ACHN (cell line): ENCODE results near the gene ZNF283.
"Not testable (repeated sequence)": the region's sequence is repeated elsewhere in the genome, so short reads cannot be mapped to it uniquely, and the experiment has no call there.

Source experiments
- DNase-seq: peaks from one replicate; pipeline ENCODE4 v3.0.0-alpha.2; 2015
- in situ Hi-C: cut with HindIII; loops from 2 replicates; pipeline ENCODE4 v1.10.0; 2017; ENCODE audit warnings: low sequenced_read_pairs, low pct_ligation_motif_present, low pct_unique_long_range_greater_than_20kb

The ZNF283 gene

GRCh38 chr19:43798026-43798545 is 29.0 kb upstream of the ZNF283 start:
- DNase-seq: no peak
- in situ Hi-C loops: no loop called here

- DNase-seq: peak; percentile 7
- in situ Hi-C loops: no loop called here
These were observed 28.3 kb upstream of the ZNF283 start for GRCh38 chr19:43798546-43799409.

GRCh38 chr19:43799502-43800142 is 27.5 kb upstream of the ZNF283 start:
- in situ Hi-C loops: no loop called here
- DNase-seq: no peak

- in situ Hi-C loops: no loop called here
- no peak for DNase-seq
These were observed 24.7 kb upstream of the ZNF283 start, which contains the start of gene LYPD5 for GRCh38 chr19:43802216-43802951. Gene LYPD5, minus strand, starts transcription at chr19:43802447. Its CDS starts 67 bp downstream, at chr19:43802380.

- in situ Hi-C loops: no loop called here
- DNase-seq: no peak
These were observed 22.7 kb upstream of the ZNF283 start for GRCh38 chr19:43804432-43804831.

GRCh38 chr19:43806401-43806800 is 20.7 kb upstream of the ZNF283 start:
- in situ Hi-C loops, DNase-seq: not testable (repeated sequence)

- in situ Hi-C loops: no loop called here
- no peak for DNase-seq
These were observed 20.3 kb upstream of the ZNF283 start for GRCh38 chr19:43806848-43807247.

GRCh38 chr19:43807651-43808050 is 19.5 kb upstream of the ZNF283 start:
- no peak for DNase-seq
- in situ Hi-C loops: no loop called here

- peak; percentile 54 for DNase-seq
- in situ Hi-C loops: no loop called here
These were observed 17.1 kb upstream of the ZNF283 start for GRCh38 chr19:43809762-43810696.

- in situ Hi-C loops: no loop called here
- no peak for DNase-seq
These were observed 15.3 kb upstream of the ZNF283 start for GRCh38 chr19:43811837-43812236.

- in situ Hi-C loops: no loop called here
These were observed 14.9 kb upstream of the ZNF283 start for GRCh38 chr19:43812259-43812658.

GRCh38 chr19:43812688-43813087 is 14.4 kb upstream of the ZNF283 start:
- in situ Hi-C loops: no loop called here
- no peak for DNase-seq

More at GRCh38 chr19:43812259-43812658, 14.9 kb upstream of the ZNF283 start:
- DNase-seq: no peak

- no peak for DNase-seq
- in situ Hi-C loops: no loop called here
These were observed 12.3 kb upstream of the ZNF283 start for GRCh38 chr19:43814663-43815352.

- in situ Hi-C loops, DNase-seq: not testable (repeated sequence)
These were observed 9.7 kb upstream of the ZNF283 start for GRCh38 chr19:43817454-43817853.

- no peak for DNase-seq
- in situ Hi-C loops: no loop called here
These were observed 8.6 kb upstream of the ZNF283 start for GRCh38 chr19:43818500-43818899.

GRCh38 chr19:43820098-43820883 is 6.8 kb upstream of the ZNF283 start:
- in situ Hi-C loops: no loop called here
- DNase-seq: no peak

GRCh38 chr19:43820884-43821215 is 6.3 kb upstream of the ZNF283 start:
- no peak for DNase-seq
- in situ Hi-C loops: no loop called here
